Fibroblast of skin of abdomen (primary cell): ENCODE results near the gene USP13. TPM values are rescaled to one million over a fixed set of nuclear protein-coding genes. Genes with fewer than 3 reads are reported as not detected.
A peak's percentile ranks its signal among the peaks of the same experiment; 100 is the strongest.
"Not testable (repeated sequence)": the region's sequence is repeated elsewhere in the genome, so short reads cannot be mapped to it uniquely, and the experiment has no call there.

Source experiments
- DNase-seq: peaks from one replicate; pipeline ENCODE4 v3.0.0-alpha.2; 2013
- polyA plus RNA-seq, 2 experiments: library from polyadenylated mRNA; unstranded; fragments of 120-200 nt; gene quantifications; one replicate each; pipeline ENCODE4 v1.2.1, GENCODE V29; 2013; ENCODE audit not compliant: insufficient read length in 2 of 2

USP13 gene
- 16.6 TPM for polyA plus RNA-seq (2013, experiment 1 of 2; ENCODE audit: insufficient read length)
- 14.8 TPM for polyA plus RNA-seq (2013, experiment 2 of 2; ENCODE audit: insufficient read length)

- peak; percentile 86 for DNase-seq
Measured at GRCh38 chr3:179652447-179653095, at the start of gene USP13. TSS of gene USP13 (plus strand) at chr3:179653040. CDS start at chr3:179653226, 186 bp downstream.

- no peak for DNase-seq
Measured at GRCh38 chr3:179603321-179603720, 49.5 kb upstream of the USP13 start.

GRCh38 chr3:179603831-179604230 lies 49.0 kb upstream of the USP13 start:
- no peak for DNase-seq

- peak; percentile 96 for DNase-seq
Measured at GRCh38 chr3:179604321-179605078, 48.3 kb upstream of the USP13 start, which contains the start of the genes MRPL47 and NDUFB5. TSS of gene MRPL47 (minus strand) at chr3:179604638. CDS start at chr3:179604624, 14 bp downstream. TSS of gene NDUFB5 (plus strand) at chr3:179604794. CDS start at chr3:179604816, 22 bp downstream.

- no peak for DNase-seq
Measured at GRCh38 chr3:179606534-179607085, 46.2 kb upstream of the USP13 start.

GRCh38 chr3:179608931-179609720 lies 43.7 kb upstream of the USP13 start:
- DNase-seq, result no peak

GRCh38 chr3:179610066-179610465 lies 42.8 kb upstream of the USP13 start:
- DNase-seq, result no peak

GRCh38 chr3:179613807-179614206 lies 39.0 kb upstream of the USP13 start:
- peak; percentile 58 for DNase-seq

- peak; percentile 4 for DNase-seq
Measured at GRCh38 chr3:179615458-179616173, 37.2 kb upstream of the USP13 start.

GRCh38 chr3:179622023-179622422 lies 30.8 kb upstream of the USP13 start:
- DNase-seq, result no peak

- peak; percentile 59 for DNase-seq
Measured at GRCh38 chr3:179624451-179624850, 28.4 kb upstream of the USP13 start.

- no peak for DNase-seq
Measured at GRCh38 chr3:179630753-179631451, 21.9 kb upstream of the USP13 start.

GRCh38 chr3:179640469-179640868 lies 12.4 kb upstream of the USP13 start:
- DNase-seq, result no peak

GRCh38 chr3:179642871-179643270 lies 10.0 kb upstream of the USP13 start:
- DNase-seq, result no peak

- not testable (repeated sequence) for DNase-seq
Measured at GRCh38 chr3:179643837-179644236, 9.0 kb upstream of the USP13 start.

GRCh38 chr3:179646177-179646576 lies 6.7 kb upstream of the USP13 start:
- DNase-seq, result no peak

GRCh38 chr3:179651687-179652446 lies 973 bp upstream of the USP13 start:
- no peak for DNase-seq

GRCh38 chr3:179653096-179653797 lies 407 bp downstream of the USP13 start:
- peak; percentile 81 for DNase-seq

- no peak for DNase-seq
Measured at GRCh38 chr3:179655236-179655635, 2.4 kb downstream of the USP13 start.

GRCh38 chr3:179658606-179659005 lies 5.8 kb downstream of the USP13 start:
- no peak for DNase-seq
